Stimulated activated CD8-positive, alpha-beta memory T cell treated with anti-CD3 and anti-CD28 coated beads, Interleukin-12 subunit alpha, Interleukin-12 subunit beta, amount 100 ng/mL, for 24 hours (primary cell): ENCODE results near the gene GPR32.
"Not testable (repeated sequence)": the region's sequence is repeated elsewhere in the genome, so short reads cannot be mapped to it uniquely, and the experiment has no call there.

Experiments
- DNase-seq: peaks from one replicate; pipeline ENCODE4 v3.0.0-alpha.2; 2020; ENCODE audit errors: extremely low read depth

Gene GPR32

GRCh38 chr19:50747141-50747540 lies 23.1 kb upstream of the GPR32 start:
- not testable (repeated sequence) for DNase-seq

- no peak for DNase-seq
These were observed 20.8 kb upstream of the GPR32 start for GRCh38 chr19:50749490-50749889.

GRCh38 chr19:50750010-50750409 lies 20.3 kb upstream of the GPR32 start:
- no peak for DNase-seq

GRCh38 chr19:50753879-50754278 lies 16.4 kb upstream of the GPR32 start:
- DNase-seq: no peak

- DNase-seq: not testable (repeated sequence)
These were observed 14.0 kb upstream of the GPR32 start for GRCh38 chr19:50756244-50756643.

- not testable (repeated sequence) for DNase-seq
These were observed 12.6 kb upstream of the GPR32 start for GRCh38 chr19:50757624-50758023.

GRCh38 chr19:50759076-50759475 lies 11.2 kb upstream of the GPR32 start:
- DNase-seq: not testable (repeated sequence)

GRCh38 chr19:50759886-50760285 lies 10.4 kb upstream of the GPR32 start:
- DNase-seq: no peak

GRCh38 chr19:50761501-50761900 lies 8.8 kb upstream of the GPR32 start:
- DNase-seq: not testable (repeated sequence)

- not testable (repeated sequence) for DNase-seq
These were observed 6.7 kb upstream of the GPR32 start for GRCh38 chr19:50763521-50763920.

- DNase-seq: no peak
These were observed 5.9 kb upstream of the GPR32 start for GRCh38 chr19:50764409-50764808.

GRCh38 chr19:50766746-50767145 lies 3.5 kb upstream of the GPR32 start:
- not testable (repeated sequence) for DNase-seq

- not testable (repeated sequence) for DNase-seq
These were observed 3.0 kb upstream of the GPR32 start for GRCh38 chr19:50767263-50767662.

- DNase-seq: no peak
These were observed 2.0 kb upstream of the GPR32 start for GRCh38 chr19:50768277-50768676.

- DNase-seq: no peak
These were observed 624 bp downstream of the GPR32 start for GRCh38 chr19:50770888-50771287.

GRCh38 chr19:50772476-50772875 lies 2.2 kb downstream of the GPR32 start:
- no peak for DNase-seq

- not testable (repeated sequence) for DNase-seq
These were observed 2.6 kb downstream of the GPR32 start for GRCh38 chr19:50772912-50773311.

- DNase-seq: not testable (repeated sequence)
These were observed 3.2 kb downstream of the GPR32 start for GRCh38 chr19:50773454-50773853.

- no peak for DNase-seq
These were observed 5.9 kb downstream of the GPR32 start for GRCh38 chr19:50776131-50776530.

GRCh38 chr19:50777261-50777660 lies 7.0 kb downstream of the GPR32 start:
- DNase-seq: no peak

- no peak for DNase-seq
These were observed 7.6 kb downstream of the GPR32 start for GRCh38 chr19:50777830-50778303.

- DNase-seq: no peak
These were observed 8.7 kb downstream of the GPR32 start for GRCh38 chr19:50778906-50779430.

GRCh38 chr19:50779504-50780457 lies 9.5 kb downstream of the GPR32 start:
- no peak for DNase-seq
